ENCODE results near the gene SPRY4. TPM values are rescaled to one million over a fixed set of nuclear protein-coding genes. Genes with fewer than 3 reads are reported as not detected.

The SPRY4 gene
- polyA plus RNA-seq, 2 of the 4 experiments (the other 2 are of a cell fraction) = 3.4 to 5.7 TPM

DNA sequence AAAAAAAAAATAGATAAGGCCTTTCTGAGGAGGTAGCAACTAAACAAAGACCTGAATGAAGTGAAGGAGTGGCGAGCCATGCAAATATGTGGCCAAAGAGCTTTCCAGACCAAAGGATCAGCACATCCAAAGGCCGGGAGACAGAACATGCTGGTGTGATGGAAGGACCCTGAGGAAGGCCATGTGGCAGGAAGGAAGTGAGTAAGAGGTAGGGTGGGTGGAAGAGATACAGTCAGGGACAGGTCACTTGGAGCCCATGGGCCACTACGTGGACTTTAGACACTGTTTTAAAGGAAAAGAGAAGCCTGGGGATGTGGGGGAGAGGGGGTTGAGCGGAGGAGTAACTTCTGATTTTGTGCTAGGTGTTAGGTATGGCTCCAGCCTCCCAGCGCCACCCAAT is 31.3 kb downstream of the SPRY4 start:
- POLR2A ChIA-PET = no interaction called here

DNA sequence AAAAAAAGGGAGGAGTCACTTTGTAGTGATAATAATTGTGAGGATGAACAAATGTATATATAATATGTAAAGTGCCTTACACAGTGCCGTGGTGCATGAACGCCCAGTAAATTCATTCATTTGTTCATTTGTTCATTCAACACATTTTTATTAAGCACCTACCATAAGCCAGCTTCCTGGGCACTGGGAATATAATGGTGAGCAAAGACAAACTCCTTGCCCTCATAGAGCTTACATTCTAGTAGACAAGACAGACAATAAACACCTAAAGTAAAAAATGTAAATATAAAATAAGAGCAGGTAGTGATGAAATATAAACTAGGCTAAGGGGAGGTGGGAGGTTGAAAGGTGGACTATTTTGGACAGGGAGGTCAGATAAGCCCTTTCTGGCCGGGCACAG is 32.0 kb downstream of the SPRY4 start:
- TF ChIP-seq ESRRA (IDR thresholded peaks at IDR 0.05; ENCODE audit: borderline replicate concordance, low read length) (no peak), RCOR1 (IDR thresholded peaks at IDR 0.05; ENCODE audit: low read depth, low read length) (no peak)
- Histone ChIP-seq H3K4me1 (no peaks in the 10 kb centered on the region; the same call in 2 of the 3 replicates), H3K4me2 (no peak overlapping the region), H3K27ac (no peak overlapping the region), H3K4me3 (no peak overlapping the region), H3K9me3 (no peaks in the 10 kb centered on the region)
- ATAC-seq (no peak), FAIRE-seq (no peak), DNase-seq (ENCODE audit: low read depth in 1 of 2, low spot score in 1 of 2) (no peak)
- POLR2A ChIA-PET = no interaction called here
- CTCF ChIA-PET = no interaction called here
- 92% methylated on average over 3 of the region's 3 CpGs for WGBS (ENCODE audit: missing lambda C conversion rate)

More for the DNA sequence above, 31.3 kb downstream of the SPRY4 start:
- Histone ChIP-seq H3K4me1 (no peaks in the 10 kb centered on the region; the same call in 2 of the 3 replicates), H3K9me3 (no peaks in the 10 kb centered on the region), H3K4me2 (no peak overlapping the region), H3K4me3 (no peak overlapping the region), H3K27ac (no peak overlapping the region)
- FAIRE-seq = no peak
- no peak for DNase-seq (ENCODE audit: low read depth in 1 of 2, low spot score in 1 of 2)
- CTCF ChIA-PET = no interaction called here
- no peak for ATAC-seq
- 72% methylated on average over 5 of the region's 5 CpGs for WGBS (ENCODE audit: missing lambda C conversion rate)
- TF ChIP-seq RNF2 (IDR thresholded peaks at IDR 0.05; ENCODE audit: borderline replicate concordance, low read depth) = no peak

DNA sequence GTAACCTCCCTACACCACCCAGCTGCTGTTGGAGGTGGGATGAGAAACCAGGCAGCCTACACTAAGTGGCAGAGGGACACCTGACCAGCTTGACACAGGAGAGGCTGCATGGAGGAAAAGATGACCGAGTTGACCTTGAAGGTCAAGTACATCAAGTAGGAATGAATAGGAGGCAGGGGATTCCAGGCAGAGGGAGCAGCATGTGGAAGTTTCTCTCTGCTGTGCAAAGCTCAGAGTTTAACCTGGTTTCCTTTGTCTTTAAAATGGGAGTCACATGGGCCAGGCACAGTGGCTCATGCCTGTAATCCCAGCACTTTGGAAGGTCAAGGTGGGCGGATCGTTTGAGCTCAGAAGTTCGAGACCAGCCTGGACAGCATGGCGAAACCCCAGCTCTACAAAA is 32.6 kb downstream of the SPRY4 start:
- no peak overlapping the region for H3K4me2 ChIP-seq
- H3K4me1 ChIP-seq = no peaks in the 10 kb centered on the region; the same call in 2 of the 3 replicates
- no peaks in the 10 kb centered on the region for H3K9me3 ChIP-seq
- ATAC-seq (no peak), DNase-seq (ENCODE audit: low read depth in 1 of 2, low spot score in 1 of 2) (no peak), FAIRE-seq (no peak)
- no peak overlapping the region for H3K4me3 ChIP-seq
- POLR2A ChIA-PET = no interaction called here
- 88% methylated on average over 5 of the region's 5 CpGs for WGBS (ENCODE audit: missing lambda C conversion rate)
- H3K27ac ChIP-seq = no peak overlapping the region
- CTCF ChIA-PET = no interaction called here
- no peak for TF ChIP-seq KDM1A (IDR thresholded peaks at IDR 0.05; ENCODE audit: low read depth)
- TF ChIP-seq JUN (IDR thresholded peaks at IDR 0.05) = no peak
- no peak for TF ChIP-seq PHF8 (IDR thresholded peaks at IDR 0.05; ENCODE audit: borderline replicate concordance, low read depth)
- TF ChIP-seq, protein P1, sequence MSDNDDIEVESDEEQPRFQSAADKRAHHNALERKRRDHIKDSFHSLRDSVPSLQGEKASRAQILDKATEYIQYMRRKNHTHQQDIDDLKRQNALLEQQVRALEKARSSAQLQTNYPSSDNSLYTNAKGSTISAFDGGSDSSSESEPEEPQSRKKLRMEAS (IDR thresholded peaks at IDR 0.05) = no peak
- TF ChIP-seq SREBF2 (IDR thresholded peaks at IDR 0.05) = no peak
- TF ChIP-seq, protein P2, sequence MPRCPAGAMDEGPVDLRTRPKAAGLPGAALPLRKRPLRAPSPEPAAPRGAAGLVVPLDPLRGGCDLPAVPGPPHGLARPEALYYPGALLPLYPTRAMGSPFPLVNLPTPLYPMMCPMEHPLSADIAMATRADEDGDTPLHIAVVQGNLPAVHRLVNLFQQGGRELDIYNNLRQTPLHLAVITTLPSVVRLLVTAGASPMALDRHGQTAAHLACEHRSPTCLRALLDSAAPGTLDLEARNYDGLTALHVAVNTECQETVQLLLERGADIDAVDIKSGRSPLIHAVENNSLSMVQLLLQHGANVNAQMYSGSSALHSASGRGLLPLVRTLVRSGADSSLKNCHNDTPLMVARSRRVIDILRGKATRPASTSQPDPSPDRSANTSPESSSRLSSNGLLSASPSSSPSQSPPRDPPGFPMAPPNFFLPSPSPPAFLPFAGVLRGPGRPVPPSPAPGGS (IDR thresholded peaks at IDR 0.05) = no peak
- TF ChIP-seq TFCP2L1 (CRISPR knock-in tag; IDR thresholded peaks at IDR 0.05) = no peak
- no peak for TF ChIP-seq RFX5 (IDR thresholded peaks at IDR 0.05)
- TF ChIP-seq POLR2AphosphoS2 (conservative IDR thresholded peaks at IDR 0.05; ENCODE audit: low read length) = no peak
- no peak for TF ChIP-seq TP53 (CRISPR knock-in tag; IDR thresholded peaks at IDR 0.05)
- TF ChIP-seq, protein P3, sequence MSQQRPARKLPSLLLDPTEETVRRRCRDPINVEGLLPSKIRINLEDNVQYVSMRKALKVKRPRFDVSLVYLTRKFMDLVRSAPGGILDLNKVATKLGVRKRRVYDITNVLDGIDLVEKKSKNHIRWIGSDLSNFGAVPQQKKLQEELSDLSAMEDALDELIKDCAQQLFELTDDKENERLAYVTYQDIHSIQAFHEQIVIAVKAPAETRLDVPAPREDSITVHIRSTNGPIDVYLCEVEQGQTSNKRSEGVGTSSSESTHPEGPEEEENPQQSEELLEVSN (IDR thresholded peaks at IDR 0.05; ENCODE audit: borderline replicate concordance, low read depth) = no peak
- TF ChIP-seq JUNB (IDR thresholded peaks at IDR 0.05) = no peak
- TF ChIP-seq, protein P4, sequence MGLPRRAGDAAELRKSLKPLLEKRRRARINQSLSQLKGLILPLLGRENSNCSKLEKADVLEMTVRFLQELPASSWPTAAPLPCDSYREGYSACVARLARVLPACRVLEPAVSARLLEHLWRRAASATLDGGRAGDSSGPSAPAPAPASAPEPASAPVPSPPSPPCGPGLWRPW (IDR thresholded peaks at IDR 0.05) = no peak
- no peak for TF ChIP-seq ESRRA (IDR thresholded peaks at IDR 0.05; ENCODE audit: borderline replicate concordance, low read length)
- no peak for TF ChIP-seq EHF (CRISPR knock-in tag; IDR thresholded peaks at IDR 0.05)
- no peak for TF ChIP-seq RARB (CRISPR knock-in tag; IDR thresholded peaks at IDR 0.05)
- TF ChIP-seq SMC3 (IDR thresholded peaks at IDR 0.05) = no peak
- no peak for TF ChIP-seq RNF2 (IDR thresholded peaks at IDR 0.05; ENCODE audit: borderline replicate concordance, low read depth)
- TF ChIP-seq FOXS1 (CRISPR knock-in tag; IDR thresholded peaks at IDR 0.05) = no peak

All from A549 (cell line).